ENCODE results near the gene GNA12. TPM values are rescaled to one million over a fixed set of nuclear protein-coding genes. Genes with fewer than 3 reads are reported as not detected.
A peak's percentile ranks its signal among the peaks of the same experiment; 100 is the strongest.

Gene GNA12
- total RNA-seq, 1 experiment from 2014 or later, result 25.7 TPM

DNA sequence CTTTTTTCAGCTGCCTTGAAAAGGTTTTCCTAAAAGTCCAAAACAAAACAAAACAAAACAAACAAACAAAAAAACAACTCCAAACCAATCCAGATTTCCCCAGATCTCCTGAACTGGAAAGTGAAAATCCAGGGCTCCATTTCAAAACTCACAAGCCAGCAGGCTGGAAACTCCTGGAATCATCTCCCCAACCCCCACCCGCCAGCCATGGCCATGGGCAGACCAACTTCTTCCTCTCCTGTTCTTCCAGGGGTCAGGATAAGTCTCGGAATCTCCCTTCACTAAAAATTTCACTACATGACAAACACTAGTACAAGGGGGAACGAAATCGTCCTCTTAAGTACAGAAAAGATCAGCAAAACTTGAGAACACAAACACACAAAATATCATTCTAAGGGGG is 40.4 kb downstream of the GNA12 start:
- no peak for DNase-seq (ENCODE audit: low read depth)

DNA sequence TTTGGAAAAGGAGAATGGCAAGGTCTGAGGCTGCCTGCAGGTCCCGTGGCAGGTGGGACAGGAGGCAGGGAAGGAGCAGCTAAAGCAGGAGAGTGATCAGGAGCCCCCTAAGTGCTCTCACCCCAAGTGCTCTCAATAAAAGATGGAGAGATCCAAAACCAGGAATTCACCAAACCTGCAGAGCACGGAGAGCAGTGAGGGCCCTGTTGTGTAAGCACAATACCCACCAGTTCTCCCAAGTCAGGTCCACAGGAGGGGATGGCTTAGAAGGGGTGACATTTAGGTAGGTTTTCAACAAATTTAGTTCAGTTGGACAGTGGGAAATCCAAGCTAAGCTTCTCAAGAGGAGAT is 40.8 kb downstream of the GNA12 start:
- no peak for DNase-seq (ENCODE audit: low read depth)

- peak; percentile 30 for DNase-seq (ENCODE audit: low read depth)
Measured at GRCh38 chr7:2802504-2803341, 41.4 kb downstream of the GNA12 start.

DNA sequence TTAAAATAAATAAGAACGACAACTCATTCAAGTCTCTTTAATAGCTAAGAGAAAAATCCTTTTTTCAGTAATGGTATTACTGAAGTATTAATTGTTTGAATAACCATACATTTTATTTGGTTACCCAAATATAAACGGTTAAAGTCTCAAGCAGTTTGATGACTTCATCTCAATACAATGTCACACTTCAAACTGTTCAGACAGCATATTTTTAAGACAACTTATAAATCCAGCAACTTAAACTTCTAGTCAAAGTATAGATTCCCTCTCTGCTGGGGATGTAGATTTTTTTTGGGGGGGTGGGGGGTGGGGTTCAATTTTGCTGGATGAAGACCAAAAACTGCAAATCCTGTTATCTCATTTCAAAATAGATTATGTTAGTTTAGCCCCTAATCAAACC is 42.0 kb downstream of the GNA12 start:
- DNase-seq (ENCODE audit: low read depth), result peak; percentile 55

DNA sequence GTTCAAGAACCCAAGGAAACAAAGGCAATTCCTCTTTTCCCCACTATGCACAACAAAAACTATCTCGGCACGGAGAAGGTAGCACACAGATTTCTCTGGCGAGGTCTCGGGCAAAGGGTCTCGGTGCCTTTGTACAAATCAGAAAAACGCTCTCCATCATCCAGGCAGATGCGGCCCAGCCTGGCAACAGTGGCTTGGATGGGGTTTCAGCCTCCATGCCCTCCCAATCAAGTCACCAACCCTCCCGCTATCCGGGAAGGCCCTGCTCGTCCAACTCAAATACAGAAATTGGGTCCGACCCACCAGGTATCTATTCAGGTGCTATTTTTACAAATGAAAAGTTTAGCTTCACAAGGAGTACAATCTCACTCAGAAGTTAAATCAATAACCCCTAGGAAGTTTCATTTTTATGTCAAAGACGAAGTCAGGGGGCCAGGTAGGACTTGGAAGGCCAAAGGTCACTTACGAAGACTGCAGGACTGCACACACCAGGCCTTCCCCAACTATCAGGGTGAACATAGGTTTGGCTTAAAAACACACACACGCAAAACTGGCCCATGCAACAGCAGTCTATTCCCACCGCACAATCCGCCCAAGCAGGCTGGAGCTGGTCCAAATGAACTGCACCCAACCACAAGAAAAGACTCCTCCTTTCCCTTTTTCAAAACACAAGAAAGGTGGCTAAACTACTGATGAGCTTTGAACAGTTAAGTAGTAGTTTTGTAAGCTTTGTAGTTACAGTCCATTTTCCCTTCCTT is 43.0 kb downstream of the GNA12 start:
- peak; percentile 68 for DNase-seq (ENCODE audit: low read depth)

- DNase-seq (ENCODE audit: low read depth), result no peak
Measured at GRCh38 chr7:2800220-2800930, 43.7 kb downstream of the GNA12 start.

DNA sequence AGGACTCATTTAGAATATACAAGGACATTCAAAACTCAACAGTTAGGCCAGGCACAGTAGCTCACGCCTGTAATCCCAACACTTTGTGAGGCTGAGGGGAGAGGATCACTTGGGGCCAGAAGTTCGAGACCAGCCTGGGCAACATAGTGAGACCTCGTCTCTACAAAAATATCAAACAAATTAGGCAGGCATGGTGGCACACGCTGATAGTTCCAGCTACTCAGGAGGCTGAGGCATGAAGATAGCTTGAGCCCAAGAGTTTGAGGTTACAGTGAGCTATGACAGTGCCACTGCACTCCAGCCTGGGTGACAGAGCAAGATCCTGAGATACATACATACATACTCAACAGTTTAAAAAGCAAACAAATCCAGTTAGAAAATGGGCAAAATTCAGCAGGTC is 44.9 kb downstream of the GNA12 start:
- DNase-seq (ENCODE audit: low read depth), result no peak

DNA sequence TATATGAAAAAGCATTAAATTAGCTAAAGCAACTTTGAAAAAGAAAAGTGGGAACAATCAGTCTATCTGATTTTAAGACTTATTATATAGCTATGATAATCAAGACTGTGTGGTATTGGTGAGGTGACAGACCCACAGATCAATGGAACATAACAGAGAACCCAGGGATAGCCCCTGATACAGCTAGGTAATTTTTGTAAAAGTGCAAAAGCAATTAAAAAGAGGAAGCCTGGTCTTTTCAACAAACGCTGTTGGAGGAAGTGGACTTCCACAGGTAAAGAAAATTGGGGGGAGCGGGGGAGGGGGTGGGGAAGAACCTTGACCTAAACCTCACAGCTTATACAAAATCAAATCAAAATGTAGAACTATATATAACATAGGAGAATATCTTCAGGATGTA is 45.4 kb downstream of the GNA12 start:
- no peak for DNase-seq (ENCODE audit: low read depth)

- no peak for DNase-seq (ENCODE audit: low read depth)
Measured at GRCh38 chr7:2796358-2797352, 47.5 kb downstream of the GNA12 start.

DNA sequence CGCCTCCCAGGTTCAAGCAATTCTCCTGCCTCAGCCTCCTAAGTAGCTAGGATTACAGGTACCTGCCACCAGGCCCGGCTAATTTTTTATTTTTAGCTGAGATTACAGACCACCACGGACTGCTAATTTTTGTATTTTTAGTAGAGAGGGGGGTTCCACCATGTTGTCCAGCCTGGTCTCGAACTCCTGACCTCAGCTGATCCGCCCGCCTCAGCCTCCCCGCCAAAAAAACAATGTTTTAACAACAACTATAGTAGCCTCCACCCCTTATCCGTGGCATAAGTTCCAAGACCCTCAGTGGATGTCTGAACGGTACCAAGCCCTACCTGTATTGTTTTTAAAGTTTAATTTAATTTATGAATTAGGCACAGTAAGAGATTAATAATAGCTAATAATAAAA is 48.2 kb downstream of the GNA12 start:
- no peak for DNase-seq (ENCODE audit: low read depth)

DNA sequence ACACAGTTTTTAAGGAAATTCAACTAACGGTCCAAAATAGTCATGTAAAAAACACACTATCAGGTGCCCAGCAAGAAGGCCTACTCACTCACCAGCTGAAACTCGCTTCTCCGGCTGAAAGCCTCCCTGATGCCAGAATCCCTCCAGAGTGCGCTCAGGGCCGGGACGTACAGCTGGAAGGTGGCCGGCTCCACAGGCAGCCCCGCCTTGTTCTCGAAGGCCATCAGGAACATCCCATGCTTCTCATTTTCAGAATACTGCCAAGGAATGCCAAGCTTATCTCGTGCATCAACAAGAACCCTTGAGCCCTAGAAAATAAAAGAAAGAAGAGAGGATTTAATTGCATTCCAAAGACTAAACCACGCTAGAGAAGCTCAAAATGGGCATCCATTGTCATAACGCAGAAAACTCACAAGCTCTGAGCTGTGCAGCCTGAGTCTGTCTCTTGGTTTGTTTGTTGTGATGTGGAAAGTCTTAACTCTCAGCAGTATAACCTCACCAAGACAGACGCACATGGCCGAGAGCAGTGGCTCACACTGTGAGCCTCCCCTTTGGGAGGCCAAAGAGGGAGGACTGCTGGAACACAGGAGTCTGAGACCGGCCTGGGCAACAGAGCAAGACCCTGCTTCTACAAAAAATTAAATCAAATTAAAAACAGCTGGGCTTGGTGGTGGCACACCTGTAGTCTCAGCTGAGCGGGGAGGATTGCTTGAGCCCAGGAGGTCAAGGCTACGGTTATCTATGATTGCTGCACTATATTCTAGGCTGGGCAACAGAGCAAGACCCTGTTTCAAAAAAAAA is 49.1 kb downstream of the GNA12 start:
- no peak for DNase-seq (ENCODE audit: low read depth)

- no peak for DNase-seq (ENCODE audit: low read depth)
Measured at GRCh38 chr7:2792856-2793487, 51.1 kb downstream of the GNA12 start.

GRCh38 chr7:2792235-2792634 is 51.9 kb downstream of the GNA12 start:
- no peak for DNase-seq (ENCODE audit: low read depth)

DNA sequence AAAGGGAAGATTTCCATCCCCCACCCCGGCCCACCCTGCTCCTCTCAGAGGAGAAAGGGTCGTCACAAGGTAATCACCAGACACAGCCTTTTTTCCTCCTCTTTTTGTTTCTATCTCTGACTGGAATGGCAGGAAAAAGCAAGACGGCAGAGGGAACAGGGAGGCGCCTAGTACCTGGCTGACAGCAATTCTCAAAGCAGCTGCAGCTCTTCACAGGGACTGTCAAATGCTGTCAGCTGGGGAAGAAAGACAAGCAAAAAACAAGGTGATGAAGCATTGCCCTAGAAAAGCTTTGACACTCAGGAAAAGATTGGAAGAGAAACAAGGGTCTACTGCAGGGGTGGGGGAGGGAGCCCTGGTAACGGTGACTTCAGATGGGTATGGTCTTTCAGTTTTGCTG is 52.7 kb downstream of the GNA12 start:
- DNase-seq (ENCODE audit: low read depth), result no peak

DNA sequence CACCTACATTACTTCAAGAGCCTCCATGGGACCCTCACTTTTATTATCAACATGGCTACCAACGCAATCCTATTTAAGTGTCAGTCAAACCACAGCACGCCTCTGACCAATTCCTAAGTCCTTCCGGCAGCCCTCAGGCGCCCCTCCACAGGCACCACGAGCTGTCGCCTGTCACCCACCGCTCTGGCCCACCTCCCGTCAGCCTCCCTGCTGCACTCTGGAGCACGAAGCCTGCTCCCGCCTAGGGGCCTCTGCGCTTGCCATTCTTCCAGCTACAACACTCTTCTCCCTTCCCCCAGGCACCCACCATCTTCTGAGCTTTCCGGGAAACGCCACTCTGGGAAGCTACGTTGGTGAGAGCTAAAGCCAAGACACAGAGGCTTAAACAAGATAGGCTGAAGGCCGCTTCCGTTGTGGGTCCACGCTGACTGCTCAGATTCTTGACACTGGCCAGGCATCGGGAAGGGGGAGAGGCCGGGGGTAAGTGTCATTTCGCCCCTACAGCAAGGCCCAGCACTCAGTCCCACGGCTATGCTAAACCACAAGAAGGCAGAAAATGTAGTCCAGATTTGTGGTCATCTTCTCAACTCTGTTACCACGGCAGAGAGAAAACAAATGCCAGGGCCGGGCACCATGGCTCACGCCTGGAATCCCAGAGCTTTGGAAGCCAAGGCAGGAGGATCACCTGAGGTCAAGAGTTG is 56.7 kb downstream of the GNA12 start:
- DNase-seq (ENCODE audit: low read depth), result peak; percentile 91

GRCh38 chr7:2786607-2787116 is 57.4 kb downstream of the GNA12 start:
- no peak for DNase-seq (ENCODE audit: low read depth)

GRCh38 chr7:2785071-2785500 is 59.0 kb downstream of the GNA12 start:
- peak; percentile 94 for DNase-seq (ENCODE audit: low read depth)

DNA sequence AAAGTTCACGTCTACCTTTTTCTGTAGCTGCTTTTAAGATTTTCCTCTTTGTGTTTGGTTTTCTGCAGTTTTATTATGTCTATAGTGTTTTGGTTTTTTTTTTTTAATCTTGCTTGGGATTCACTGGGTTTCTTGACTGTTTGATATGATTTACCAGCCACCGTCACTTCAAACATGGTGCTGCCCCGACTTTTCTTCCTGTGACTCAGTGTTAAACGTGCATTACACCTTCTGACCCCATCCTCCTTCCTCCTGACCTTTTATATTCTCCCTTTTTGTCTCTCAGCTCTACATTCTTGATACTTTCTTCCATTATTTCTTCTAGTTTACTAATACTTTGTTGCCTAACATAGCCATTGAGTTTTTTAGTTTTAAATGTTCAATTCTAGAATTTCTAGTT is 61.5 kb downstream of the GNA12 start:
- no peak for DNase-seq (ENCODE audit: low read depth)

- DNase-seq (ENCODE audit: low read depth), result no peak
Measured at GRCh38 chr7:2782121-2782520, 62.0 kb downstream of the GNA12 start.
